Endothelial cell of umbilical vein (primary cell): ENCODE data around the gene OSBPL1A. TPM values are rescaled to one million over a fixed set of nuclear protein-coding genes. Genes with fewer than 3 reads are reported as not detected.

Experiments used
- BruUV-seq: library from RNA; stranded (reverse); fragments of 400-500 nt; replicated peaks from 2 replicates; lab custom pipeline; 2021; lab: Mats Ljungman, UMichigan
- CTCF ChIA-PET: fragments of 300-600, 350-600 bp; sonication (Branson Sonifier 250); formaldehyde crosslinking; loops from one replicate; lab custom pipeline; 2021; ENCODE audit warnings: antibody characterized with exemption, inconsistent platforms; lab: Charles Lee
- POLR2A ChIA-PET: fragments of 300-600, 350-600 bp; sonication (Branson Sonifier 250); formaldehyde crosslinking; loops from one replicate; lab custom pipeline; 2021; ENCODE audit warnings: antibody characterized with exemption, inconsistent platforms; lab: Charles Lee
- DNase-seq: peaks from one replicate; pipeline ENCODE4 v3.0.0-alpha.2; 2011; ENCODE audit warnings: low read depth, low spot score
- FAIRE-seq: peaks from 2 replicates; lab custom pipeline; 2011; peaks lifted over from hg19 to GRCh38; lab: Jason Lieb, UNC
- H2AFZ ChIP-seq: 2 replicates; pipeline ENCODE4 v1.6.0; 2012; ENCODE audit warnings: low read depth, low read length, control low read depth, inconsistent platforms
- H3K27ac ChIP-seq: 2 replicates; pipeline ENCODE4 v1.5.1; 2011; ENCODE audit warnings: low read depth, mild to moderate bottlenecking, control low read depth, low read length, moderate library complexity; ENCODE audit not compliant: insufficient read depth
- H3K27me3 ChIP-seq, 2 experiments: 2 replicates each; pipeline versions ENCODE4 v1.6.0 to v1.6.1; 2011; ENCODE audit warnings: low read length in 2 of 2, mixed read lengths in 1 of 2; ENCODE audit not compliant: control insufficient read depth in 2 of 2, insufficient read depth in 2 of 2
- H3K36me3 ChIP-seq, 2 experiments: 2 replicates in 1 of 2; 3 replicates in 1 of 2; pipeline ENCODE4 v1.5.1; 2011; ENCODE audit warnings: low read length in 2 of 2, mild to moderate bottlenecking in 1 of 2, moderate library complexity in 1 of 2; ENCODE audit not compliant: control insufficient read depth in 2 of 2, insufficient read depth in 2 of 2; ENCODE audit errors: extremely low read depth in 1 of 2
- H3K4me1 ChIP-seq: 3 replicates; pipeline ENCODE4 v1.5.1; 2011; ENCODE audit warnings: mild to moderate bottlenecking, low read length; ENCODE audit not compliant: control insufficient read depth, insufficient read depth; ENCODE audit errors: extremely low read depth
- H3K4me2 ChIP-seq: 2 replicates; pipeline ENCODE4 v1.6.1; 2011; ENCODE audit warnings: low read length, control low read depth, mixed read lengths; ENCODE audit not compliant: insufficient read depth
- H3K4me3 ChIP-seq, 3 experiments: fragments of 200-600 bp in 1 of 3; sonication (generic), shearing (Covaris generic) in 1 of 3; replicated peaks in 1 of 3; 2 replicates each; pipeline ENCODE4 v1.5.1; 2011 to 2016; ENCODE audit warnings: control low read depth in 3 of 3, low read length in 3 of 3, mild to moderate bottlenecking in 2 of 3, inconsistent platforms in 1 of 3, low read depth in 1 of 3, moderate library complexity in 1 of 3; ENCODE audit not compliant: insufficient read depth in 1 of 3
- H3K79me2 ChIP-seq: 2 replicates; pipeline ENCODE4 v1.6.0; 2012; ENCODE audit warnings: low read length, inconsistent platforms; ENCODE audit not compliant: control insufficient read depth, insufficient read depth
- H3K9ac ChIP-seq: replicated peaks from 2 replicates; pipeline ENCODE3; 2011; ENCODE audit warnings: low read length, control low read depth; ENCODE audit not compliant: insufficient read depth; ENCODE audit errors: extremely low read depth
- H3K9me1 ChIP-seq: replicated peaks from 3 replicates; pipeline ENCODE4 v1.6.0; 2011; ENCODE audit warnings: mild to moderate bottlenecking, low read length; ENCODE audit not compliant: control insufficient read depth, insufficient read depth; ENCODE audit errors: extremely low read depth
- H3K9me3 ChIP-seq: replicated peaks from 2 replicates; pipeline ENCODE4 v1.5.1; 2012; ENCODE audit warnings: low read length, inconsistent platforms; ENCODE audit not compliant: control insufficient read depth, insufficient read depth
- H4K20me1 ChIP-seq: replicated peaks from 2 replicates; pipeline ENCODE3; 2011; ENCODE audit warnings: mild to moderate bottlenecking, low read length; ENCODE audit not compliant: control insufficient read depth, insufficient read depth; ENCODE audit errors: extremely low read depth
- EZH2 ChIP-seq: IDR thresholded peaks from 2 replicates; pipeline ENCODE4 v1.6.1; 2012; ENCODE audit warnings: borderline replicate concordance, low read depth, mild to moderate bottlenecking, moderate library complexity, low read length, inconsistent platforms; ENCODE audit not compliant: severe bottlenecking
- FOS ChIP-seq: IDR thresholded peaks from 2 replicates; pipeline ENCODE4 v1.6.1; 2011; ENCODE audit warnings: mild to moderate bottlenecking, low read length, moderate library complexity, borderline replicate concordance; ENCODE audit not compliant: insufficient read depth
- GATA2 ChIP-seq: IDR thresholded peaks from 2 replicates; pipeline ENCODE4 v1.7.0; 2011; ENCODE audit warnings: low read depth, mild to moderate bottlenecking, moderate library complexity, mixed read lengths, low read length; ENCODE audit not compliant: insufficient read length, insufficient read depth
- JUN ChIP-seq: IDR thresholded peaks from 2 replicates; pipeline ENCODE4 v1.6.1; 2011; ENCODE audit warnings: borderline replicate concordance, low read depth; ENCODE audit not compliant: insufficient read length, insufficient read depth
- MAX ChIP-seq: IDR thresholded peaks from 2 replicates; pipeline ENCODE4 v1.6.1; 2011; ENCODE audit not compliant: insufficient read depth, insufficient read length
- POLR2A ChIP-seq: IDR thresholded peaks from 2 replicates; pipeline ENCODE4 v1.6.1; 2012; ENCODE audit warnings: low read depth, mild to moderate bottlenecking, control low read depth, low read length
- dilution Hi-C: fragments of 300-500 bp; cut with MboI; formaldehyde crosslinking; loops from one replicate; pipeline ENCODE4 v1.15.0; 2019; ENCODE audit warnings: low sequenced_read_pairs; ENCODE audit not compliant: extremely low pct_ligation_motif_present
- intact Hi-C: fragments of 100-400 bp; cut with micrococcal nuclease; formaldehyde crosslinking; loops from one replicate; pipeline ENCODE4 v1.10.0; 2022
- polyA plus RNA-seq, 4 experiments: library from polyadenylated mRNA; depleted of rRNA in 3 of 4; stranded (reverse) in 3 of 4; unstranded in 1 of 4; fragments of >200 nt; gene quantifications; 2 replicates each; pipeline versions ENCODE4 v1.2.1 to v1.2.3, GENCODE V29; 2011 to 2012; ENCODE audit warnings: missing spikeins in 1 of 4
- total RNA-seq: library from RNA; stranded (reverse); gene quantifications from 2 replicates; pipeline ENCODE4 v1.2.3, GENCODE V29; 2021
- TF ChIP-seq, protein P1 (sequence below), 2 donors: IDR thresholded peaks; 1 replicate in 1 of 2; 2 replicates in 1 of 2; pipeline ENCODE4 v1.5.1; 2011; ENCODE audit warnings: low read length in 2 of 2, mild to moderate bottlenecking in 2 of 2, moderate library complexity in 2 of 2, control low read depth in 1 of 2, inconsistent platforms in 1 of 2, low read depth in 1 of 2; ENCODE audit not compliant: insufficient read depth in 1 of 2; ENCODE audit errors: extremely low read depth in 1 of 2

The OSBPL1A gene
- total and polyA plus RNA-seq, 2 donors (not counting 3 experiments of a cell fraction or from before 2014, with no cell fraction given): 6.4 to 16.5 TPM

DNA sequence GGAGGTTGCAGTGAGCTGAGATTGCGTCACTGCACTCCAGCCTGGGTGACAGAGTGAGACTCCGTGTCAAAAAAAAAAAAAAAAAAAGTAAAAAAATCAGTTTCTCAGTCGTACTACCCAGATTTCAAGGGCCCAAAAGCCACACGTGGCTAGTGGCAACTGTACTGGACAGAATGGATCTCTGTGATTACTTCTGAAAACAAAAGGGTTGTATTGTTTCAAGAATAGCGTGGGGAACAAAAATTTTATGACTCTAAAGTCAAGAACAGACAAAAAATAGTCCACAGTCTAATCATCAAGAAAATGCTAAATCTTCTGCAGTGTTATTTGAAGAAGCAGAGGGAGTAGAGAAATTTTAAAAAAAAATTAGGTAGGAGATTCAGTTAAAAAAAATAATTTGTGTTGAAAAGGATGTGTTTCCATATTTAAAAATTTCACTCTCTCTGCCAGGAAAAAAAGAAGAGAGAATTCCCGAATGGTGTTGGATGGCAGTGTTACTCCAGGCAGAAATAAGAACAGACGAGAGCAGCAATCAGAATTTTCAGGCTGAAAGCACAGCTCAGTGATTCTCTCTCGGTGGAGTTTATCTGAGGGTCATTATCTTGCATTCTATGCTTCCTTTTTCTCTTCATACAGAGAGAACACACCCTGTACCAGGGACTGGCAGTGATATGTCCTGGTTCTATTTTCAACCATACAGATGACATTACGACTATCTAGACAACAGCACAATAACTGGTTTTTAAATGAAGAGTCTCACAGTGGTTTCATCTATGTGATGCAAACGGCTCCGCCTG, 196.9 kb downstream of the OSBPL1A start:
- dilution Hi-C loops (no loop called here), intact Hi-C loops (no loop called here)
- Histone ChIP-seq H3K9me1 (no peaks in the 10 kb centered on the region), H2AFZ (no peak overlapping the region), H3K36me3 (no peaks in the 10 kb centered on the region), H3K27me3 (no peaks in the 10 kb centered on the region), H3K4me3 (no peak overlapping the region), H3K79me2 (no peaks in the 10 kb centered on the region), H4K20me1 (no peaks in the 10 kb centered on the region), H3K9me3 (no peaks in the 10 kb centered on the region), H3K4me1 (no peaks in the 10 kb centered on the region), H3K9ac (no peak overlapping the region), H3K4me2 (no peak overlapping the region), H3K27ac (no peak overlapping the region)
- no TSS peak for BruUV-seq
- no peak for TF ChIP-seq JUN
- TF ChIP-seq, protein P1, sequence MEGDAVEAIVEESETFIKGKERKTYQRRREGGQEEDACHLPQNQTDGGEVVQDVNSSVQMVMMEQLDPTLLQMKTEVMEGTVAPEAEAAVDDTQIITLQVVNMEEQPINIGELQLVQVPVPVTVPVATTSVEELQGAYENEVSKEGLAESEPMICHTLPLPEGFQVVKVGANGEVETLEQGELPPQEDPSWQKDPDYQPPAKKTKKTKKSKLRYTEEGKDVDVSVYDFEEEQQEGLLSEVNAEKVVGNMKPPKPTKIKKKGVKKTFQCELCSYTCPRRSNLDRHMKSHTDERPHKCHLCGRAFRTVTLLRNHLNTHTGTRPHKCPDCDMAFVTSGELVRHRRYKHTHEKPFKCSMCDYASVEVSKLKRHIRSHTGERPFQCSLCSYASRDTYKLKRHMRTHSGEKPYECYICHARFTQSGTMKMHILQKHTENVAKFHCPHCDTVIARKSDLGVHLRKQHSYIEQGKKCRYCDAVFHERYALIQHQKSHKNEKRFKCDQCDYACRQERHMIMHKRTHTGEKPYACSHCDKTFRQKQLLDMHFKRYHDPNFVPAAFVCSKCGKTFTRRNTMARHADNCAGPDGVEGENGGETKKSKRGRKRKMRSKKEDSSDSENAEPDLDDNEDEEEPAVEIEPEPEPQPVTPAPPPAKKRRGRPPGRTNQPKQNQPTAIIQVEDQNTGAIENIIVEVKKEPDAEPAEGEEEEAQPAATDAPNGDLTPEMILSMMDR (IDR thresholded peaks at IDR 0.05; ENCODE audit: extremely low read depth in 1 of 2, insufficient read depth in 1 of 2, low read depth in 1 of 2, low read length in 2 of 2): no peak
- no peak for TF ChIP-seq MAX
- TF ChIP-seq POLR2A: no peak
- no peak for TF ChIP-seq GATA2
- no peak for TF ChIP-seq EZH2
- no peak for TF ChIP-seq FOS
- CTCF ChIA-PET: interaction anchor here (2.1 to 2.7 kb wide), 2 partner anchors 8 to 24 kb away, joined by 10 to 12 read pairs; no protein-coding TSS in a partner anchor
- DNase-seq: no peak
- FAIRE-seq: no peak
- POLR2A ChIA-PET: no interaction called here
